ENCODE data around the gene MAGEA8.

GRCh38 chrX:149841929-149842328, 39.1 kb upstream of the MAGEA8 start:
- TF ChIP-seq CTCF (IDR thresholded peaks at IDR 0.05; ENCODE audit: insufficient read depth, low read length, poor library complexity, severe bottlenecking) (no peak), EZH2phosphoT487 (conservative IDR thresholded peaks at IDR 0.05; ENCODE audit: low read length) (no peak)
